ENCODE results near the gene VAPB.
A peak's percentile ranks its signal among the peaks of the same experiment; 100 is the strongest.

VAPB gene

GRCh38 chr20:58447511-58448391 is 58.7 kb downstream of the VAPB start:
- peak; percentile 89 for TF ChIP-seq CTCF (conservative IDR thresholded peaks at IDR 0.05)
- H3K27ac ChIP-seq: peak overlapping the region; percentile 70

- H3K27ac ChIP-seq: no peak overlapping the region; the same call in 1 of the 2 replicates
- no peak for TF ChIP-seq CTCF (conservative IDR thresholded peaks at IDR 0.05)
These were observed 59.9 kb downstream of the VAPB start for GRCh38 chr20:58448958-58449357.

GRCh38 chr20:58449681-58450221 is 60.7 kb downstream of the VAPB start:
- H3K27ac ChIP-seq: no peak overlapping the region; the same call in 1 of the 2 replicates
- TF ChIP-seq CTCF (conservative IDR thresholded peaks at IDR 0.05): no peak

GRCh38 chr20:58450254-58450653 is 61.2 kb downstream of the VAPB start:
- TF ChIP-seq CTCF (conservative IDR thresholded peaks at IDR 0.05): no peak
- H3K27ac ChIP-seq: no peak overlapping the region

- H3K27ac ChIP-seq: no peak overlapping the region
- TF ChIP-seq CTCF (conservative IDR thresholded peaks at IDR 0.05): no peak
These were observed 63.7 kb downstream of the VAPB start for GRCh38 chr20:58452667-58453255.

- TF ChIP-seq CTCF (conservative IDR thresholded peaks at IDR 0.05): no peak
- H3K27ac ChIP-seq: no peak overlapping the region
These were observed 64.4 kb downstream of the VAPB start for GRCh38 chr20:58453391-58453790.

- TF ChIP-seq CTCF (conservative IDR thresholded peaks at IDR 0.05): no peak
- no peak overlapping the region for H3K27ac ChIP-seq
These were observed 65.4 kb downstream of the VAPB start for GRCh38 chr20:58454460-58454859.
